Colonic mucosa (tissue), 4 donors: Measurements from ENCODE around the gene WASHC2C. TPM values are rescaled to one million over a fixed set of nuclear protein-coding genes. Genes with fewer than 3 reads are reported as not detected.
A peak's percentile ranks its signal among the peaks of the same experiment; 100 is the strongest.
"Not testable (repeated sequence)": the region's sequence is repeated elsewhere in the genome, so short reads cannot be mapped to it uniquely, and the experiment has no call there.

Experiments
- DNase-seq: peaks from one replicate; pipeline ENCODE4 v3.0.0-alpha.2; 2020
- H3K27ac ChIP-seq: fragments of 200-600 bp; one replicate; pipeline ENCODE4 v1.8.0; 2021
- H3K27me3 ChIP-seq: fragments of 200-600 bp; one replicate; pipeline ENCODE4 v1.8.0; 2021
- H3K36me3 ChIP-seq: fragments of 200-600 bp; one replicate; pipeline ENCODE4 v1.8.0; 2021
- H3K4me1 ChIP-seq: fragments of 200-600 bp; one replicate; pipeline ENCODE4 v1.8.0; 2021; ENCODE audit warnings: mild to moderate bottlenecking
- H3K4me3 ChIP-seq: fragments of 200-600 bp; one replicate; pipeline ENCODE4 v1.8.0; 2021
- H3K9ac ChIP-seq, 2 donors: one replicate each; pipeline ENCODE4 v1.7.0; 2013; ENCODE audit warnings: control low read depth in 2 of 2, low read depth in 2 of 2, low read length in 2 of 2
- H3K9me3 ChIP-seq: fragments of 200-600 bp; one replicate; pipeline ENCODE4 v1.8.0; 2021
- intact Hi-C: fragments of 100-400 bp; cut with DNase I; formaldehyde crosslinking; loops from one replicate; pipeline ENCODE4 v1.14.1; 2022
- total RNA-seq, 2 donors: library from RNA; stranded (reverse); fragmentation: NEBNext Ultra II Directional in 1 of 2; extraction: Animal tissue kit (Norgen Biotek cat#: 25700) in 1 of 2; gene quantifications; one replicate each; pipeline ENCODE4 v1.2.1, GENCODE V29; 2021
- donor health status: healthy.
- donor health status: DM: no; HTN: no; CAD: no.
- donor health status: DM: no; HTN: no; CAD: no.

The WASHC2C gene
- 10 to 100 TPM; 41.2 to 68.5 TPM for total RNA-seq

GRCh38 chr10:45726703-45727420 lies at the start of gene WASHC2C:
Gene WASHC2C, plus strand, starts transcription at chr10:45727266. Its CDS starts 52 bp downstream, at chr10:45727318.
- intact Hi-C loops, H3K9me3 ChIP-seq, H3K27me3 ChIP-seq, H3K36me3 ChIP-seq, H3K4me1 ChIP-seq: not testable (repeated sequence)
- H3K4me3 ChIP-seq: peak within 1 kb of the TSS; percentile 87
- DNase-seq: peak; percentile 92
- peak within 1 kb of the TSS; percentile 4 to 92 for H3K9ac ChIP-seq
- H3K27ac ChIP-seq: peak within 1 kb of the TSS; percentile 76

- H3K27ac ChIP-seq, H3K4me1 ChIP-seq, H3K27me3 ChIP-seq, DNase-seq, H3K36me3 ChIP-seq, H3K4me3 ChIP-seq, H3K9ac ChIP-seq, H3K9me3 ChIP-seq: not testable (repeated sequence)
- intact Hi-C loops: loop anchor here (10.0 kb wide), 1 partner anchor 84 kb away; no protein-coding TSS in a partner anchor
Observed at GRCh38 chr10:45678467-45678866, 48.6 kb upstream of the WASHC2C start.

- H3K27me3 ChIP-seq, H3K4me1 ChIP-seq, H3K27ac ChIP-seq, H3K9me3 ChIP-seq, DNase-seq, H3K9ac ChIP-seq, intact Hi-C loops, H3K4me3 ChIP-seq, H3K36me3 ChIP-seq: not testable (repeated sequence)
Observed at GRCh38 chr10:45710200-45710796, 16.8 kb upstream of the WASHC2C start.

GRCh38 chr10:45711223-45711622 lies 15.8 kb upstream of the WASHC2C start:
- H3K4me1 ChIP-seq, H3K27ac ChIP-seq, H3K4me3 ChIP-seq, intact Hi-C loops, H3K9me3 ChIP-seq, DNase-seq, H3K36me3 ChIP-seq, H3K27me3 ChIP-seq, H3K9ac ChIP-seq: not testable (repeated sequence)

- H3K9ac ChIP-seq, H3K4me1 ChIP-seq, intact Hi-C loops, H3K36me3 ChIP-seq, H3K4me3 ChIP-seq, H3K9me3 ChIP-seq, DNase-seq, H3K27me3 ChIP-seq: not testable (repeated sequence)
- H3K27ac ChIP-seq: peak overlapping the region; percentile 25
Observed at GRCh38 chr10:45717053-45717452, 10.0 kb upstream of the WASHC2C start.

- intact Hi-C loops, H3K4me3 ChIP-seq, H3K27ac ChIP-seq, H3K9ac ChIP-seq, H3K4me1 ChIP-seq, H3K9me3 ChIP-seq, DNase-seq, H3K27me3 ChIP-seq, H3K36me3 ChIP-seq: not testable (repeated sequence)
Observed at GRCh38 chr10:45717642-45718041, 9.4 kb upstream of the WASHC2C start.

- H3K27ac ChIP-seq, H3K36me3 ChIP-seq, H3K9ac ChIP-seq, H3K9me3 ChIP-seq, H3K4me1 ChIP-seq, H3K4me3 ChIP-seq, intact Hi-C loops, H3K27me3 ChIP-seq, DNase-seq: not testable (repeated sequence)
Observed at GRCh38 chr10:45721503-45721902, 5.6 kb upstream of the WASHC2C start.

- intact Hi-C loops, H3K4me1 ChIP-seq, H3K36me3 ChIP-seq, H3K27me3 ChIP-seq, DNase-seq, H3K4me3 ChIP-seq, H3K9me3 ChIP-seq, H3K27ac ChIP-seq, H3K9ac ChIP-seq: not testable (repeated sequence)
Observed at GRCh38 chr10:45723851-45724250, 3.2 kb upstream of the WASHC2C start.

GRCh38 chr10:45727421-45727965 lies 427 bp downstream of the WASHC2C start:
- intact Hi-C loops: not testable (repeated sequence)

GRCh38 chr10:45734449-45734848 lies 7.4 kb downstream of the WASHC2C start:
- H3K4me1 ChIP-seq, intact Hi-C loops, H3K9ac ChIP-seq, H3K4me3 ChIP-seq, H3K9me3 ChIP-seq, H3K27me3 ChIP-seq, H3K27ac ChIP-seq, H3K36me3 ChIP-seq, DNase-seq: not testable (repeated sequence)

More at GRCh38 chr10:45727421-45727965, 427 bp downstream of the WASHC2C start:
- Histone ChIP-seq H3K4me3 (peak overlapping the region; percentile 87), H3K9ac (peak overlapping the region; percentile 4 to 92), H3K27ac (peak overlapping the region; percentile 76)
- DNase-seq, H3K4me1 ChIP-seq, H3K36me3 ChIP-seq, H3K9me3 ChIP-seq, H3K27me3 ChIP-seq: not testable (repeated sequence)

- H3K4me3 ChIP-seq, H3K9me3 ChIP-seq, H3K9ac ChIP-seq, H3K4me1 ChIP-seq, intact Hi-C loops, H3K36me3 ChIP-seq, DNase-seq, H3K27me3 ChIP-seq, H3K27ac ChIP-seq: not testable (repeated sequence)
Observed at GRCh38 chr10:45734867-45735266, 7.8 kb downstream of the WASHC2C start.

- H3K4me3 ChIP-seq, H3K27ac ChIP-seq, H3K9me3 ChIP-seq, H3K9ac ChIP-seq, H3K36me3 ChIP-seq, H3K27me3 ChIP-seq, H3K4me1 ChIP-seq, DNase-seq, intact Hi-C loops: not testable (repeated sequence)
Observed at GRCh38 chr10:45741559-45741958, 14.5 kb downstream of the WASHC2C start.

GRCh38 chr10:45742014-45742413 lies 14.9 kb downstream of the WASHC2C start:
- H3K27ac ChIP-seq, H3K9ac ChIP-seq, DNase-seq, H3K9me3 ChIP-seq, intact Hi-C loops, H3K4me1 ChIP-seq, H3K27me3 ChIP-seq, H3K36me3 ChIP-seq, H3K4me3 ChIP-seq: not testable (repeated sequence)
